GM08714 (cell line): ENCODE results near the gene RNF220.

ENCODE experiments used
- H3K4me3 ChIP-seq: fragments of 200-500 bp; sonication (Bioruptor generic); 2 replicates; pipeline ENCODE4 v1.5.1; 2014; ENCODE audit warnings: mild to moderate bottlenecking, low read length, inconsistent platforms
- ZNF274 ChIP-seq: IDR thresholded peaks from 2 replicates; pipeline ENCODE4 v1.6.1; 2012; ENCODE audit warnings: mild to moderate bottlenecking, low read depth, low read length

Gene RNF220

DNA sequence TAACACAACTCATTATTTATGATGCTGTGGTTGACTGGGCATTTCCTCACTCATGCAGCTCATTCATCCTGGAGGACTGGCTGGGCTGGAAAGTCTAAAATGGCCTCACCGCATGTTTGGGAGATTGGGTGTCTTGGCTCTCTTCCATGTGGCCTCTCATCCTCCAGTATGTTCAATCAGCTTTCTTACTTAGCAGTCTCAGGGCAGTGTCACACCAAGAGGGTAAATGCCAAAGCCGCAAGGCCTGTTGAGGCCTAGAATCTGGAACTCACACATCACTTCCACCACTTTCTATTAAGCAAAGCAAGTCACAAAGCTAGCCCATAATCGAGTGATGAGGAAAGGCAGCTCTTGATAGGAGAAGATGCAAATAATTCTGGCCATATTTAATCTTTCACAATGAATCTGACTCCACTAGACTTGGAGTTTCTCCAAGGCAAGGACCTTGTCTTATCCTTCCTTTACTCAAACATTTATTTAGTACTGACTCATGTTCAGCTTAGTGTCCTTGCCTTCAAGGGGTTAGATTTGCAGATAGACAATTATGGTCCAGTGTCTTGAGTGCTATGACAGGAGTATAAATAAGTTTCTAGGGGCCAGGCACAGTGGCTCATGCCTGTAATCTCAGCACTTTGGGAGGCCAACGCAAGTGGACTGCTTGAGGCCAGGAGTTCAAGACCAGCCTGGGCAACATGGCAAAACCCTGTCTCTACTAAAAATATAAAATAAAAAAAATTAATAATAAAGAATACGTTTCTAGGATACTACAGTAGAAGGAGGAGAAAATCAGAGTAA is 224.1 kb downstream of the RNF220 start:
- no peak for TF ChIP-seq ZNF274
- no peak overlapping the region for H3K4me3 ChIP-seq

DNA sequence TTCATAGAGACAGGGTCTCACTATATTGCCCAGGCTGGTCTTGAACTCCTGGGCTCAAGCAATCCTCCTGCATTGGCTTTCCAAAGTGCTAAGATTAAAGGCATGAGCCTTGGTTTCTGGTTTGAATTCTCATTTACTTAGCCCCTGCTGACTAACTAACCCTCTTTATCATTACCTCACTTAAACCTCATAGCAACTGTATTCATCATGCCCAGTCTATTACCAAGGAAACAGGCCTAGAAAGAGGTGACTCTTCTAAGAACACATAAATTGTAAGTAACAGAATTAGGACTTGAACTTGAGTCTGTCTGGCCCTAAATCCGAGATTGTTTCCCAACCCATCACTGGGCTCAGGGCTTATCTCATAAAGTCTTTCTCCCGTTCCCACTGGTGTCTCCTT is 225.1 kb downstream of the RNF220 start:
- no peak for TF ChIP-seq ZNF274
- no peak overlapping the region for H3K4me3 ChIP-seq

DNA sequence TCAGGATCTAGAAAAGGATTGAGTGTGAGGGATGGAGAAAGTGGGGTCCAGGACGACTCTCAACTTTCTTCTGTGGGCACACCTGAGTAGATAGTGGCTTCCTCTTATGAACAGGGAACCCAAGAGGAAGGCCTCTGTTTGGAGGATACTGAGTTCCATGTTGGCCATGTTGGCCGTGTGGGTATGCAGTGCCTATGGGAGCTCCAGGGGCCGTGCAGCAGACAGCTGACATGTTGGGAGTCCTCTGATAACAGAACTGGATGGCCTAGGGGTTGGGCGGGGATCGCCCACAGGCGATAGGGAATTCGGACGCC is 226.2 kb downstream of the RNF220 start:
- H3K4me3 ChIP-seq, result peak overlapping the region; percentile 68; the same call in 1 of the 2 replicates
- no peak for TF ChIP-seq ZNF274

DNA sequence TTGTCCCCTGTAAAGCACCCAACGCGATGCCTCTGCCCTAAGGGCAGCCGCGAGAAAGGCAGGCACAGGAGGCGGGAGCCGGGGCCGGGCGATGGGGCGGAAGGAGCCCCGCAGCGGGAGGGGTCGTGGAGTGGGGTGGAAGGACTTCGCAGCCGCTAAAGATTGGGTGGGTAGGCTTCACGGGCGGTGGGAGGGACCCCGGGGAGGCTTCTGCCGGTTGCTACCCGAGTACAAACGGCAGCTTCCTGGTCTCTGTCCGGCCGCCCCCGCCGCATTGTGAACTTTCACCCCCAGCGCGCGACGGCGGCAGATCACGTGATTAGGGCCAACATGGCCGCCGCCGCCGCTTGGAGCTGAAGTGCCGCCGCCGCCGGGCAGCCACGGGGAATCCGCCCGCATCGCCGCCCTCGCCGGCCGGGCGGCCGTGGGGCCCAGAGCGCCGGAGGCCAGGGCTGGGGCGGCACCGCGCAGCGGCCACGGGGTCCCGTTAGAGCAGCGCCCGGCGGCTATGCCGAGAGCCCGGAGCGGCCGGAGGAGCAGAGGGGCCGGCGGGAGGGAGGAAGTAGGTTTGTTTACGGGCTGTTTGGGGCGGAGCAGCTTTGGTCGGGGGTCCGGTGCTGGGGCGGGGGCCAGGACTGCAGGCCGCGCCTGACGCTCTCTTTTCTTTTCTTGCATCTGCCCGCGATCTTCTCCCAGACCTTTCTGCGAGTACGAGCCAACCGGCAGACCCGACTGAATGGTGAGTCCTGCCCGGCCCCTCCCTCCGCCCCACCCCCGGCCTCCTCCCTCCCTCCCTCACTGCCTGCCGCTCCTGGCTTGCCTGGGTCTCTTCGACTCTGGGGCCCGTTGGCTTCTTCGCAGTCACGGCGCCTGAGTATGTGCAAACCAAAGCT is 226.8 kb downstream of the RNF220 start:
- peak overlapping the region; percentile 68; the same call in 1 of the 2 replicates for H3K4me3 ChIP-seq
- no peak for TF ChIP-seq ZNF274

DNA sequence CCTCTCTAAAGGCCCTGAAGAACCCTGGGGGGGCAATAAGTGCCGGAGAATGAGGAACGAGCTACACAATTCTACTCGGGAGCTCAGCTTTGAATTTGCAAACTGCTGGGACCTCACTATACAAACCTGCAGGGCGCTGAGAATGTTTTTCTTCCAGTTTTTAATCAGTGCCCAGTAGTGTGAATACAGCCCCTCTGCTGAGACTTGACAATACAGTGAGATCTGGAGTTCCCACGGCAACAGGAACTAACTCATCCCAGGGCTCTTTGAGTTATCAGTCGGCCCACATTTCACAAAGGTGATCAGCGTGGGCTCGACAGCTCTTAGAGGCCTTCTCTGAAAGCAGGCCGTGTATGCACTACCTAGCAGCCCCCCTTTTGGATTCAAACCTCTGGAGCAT is 227.5 kb downstream of the RNF220 start:
- TF ChIP-seq ZNF274, result no peak
- H3K4me3 ChIP-seq, result peak overlapping the region; percentile 68; the same call in 1 of the 2 replicates

DNA sequence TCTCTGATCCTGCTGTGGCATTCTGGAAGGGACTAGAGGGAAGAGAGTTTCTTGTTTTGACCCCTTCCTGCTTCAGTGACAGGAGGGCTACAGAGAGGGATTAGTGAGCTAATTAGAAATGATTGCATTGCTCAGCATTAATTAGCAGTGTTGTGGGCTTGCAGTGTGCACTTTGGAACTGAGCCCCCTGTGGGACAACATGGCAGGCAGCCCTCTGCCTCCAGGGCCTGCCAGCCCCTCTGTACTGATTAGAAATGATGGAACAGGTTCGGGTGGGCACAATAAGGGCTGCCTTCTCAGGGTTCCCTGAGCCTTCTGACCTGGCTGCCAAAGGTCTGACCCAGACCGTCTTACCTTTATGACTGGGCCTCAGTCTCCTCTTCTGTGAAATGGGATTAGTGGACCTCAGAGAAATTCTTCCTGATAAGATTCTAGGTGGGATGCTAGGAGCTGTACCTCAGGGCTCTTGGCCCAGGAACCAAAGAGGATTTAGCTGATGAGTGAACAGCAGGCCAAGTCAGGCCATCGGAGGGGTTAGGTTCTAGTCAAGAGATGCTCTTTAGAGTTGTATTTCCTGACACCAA is 229.6 kb downstream of the RNF220 start:
- no peak for TF ChIP-seq ZNF274
- H3K4me3 ChIP-seq, result no peak overlapping the region

DNA sequence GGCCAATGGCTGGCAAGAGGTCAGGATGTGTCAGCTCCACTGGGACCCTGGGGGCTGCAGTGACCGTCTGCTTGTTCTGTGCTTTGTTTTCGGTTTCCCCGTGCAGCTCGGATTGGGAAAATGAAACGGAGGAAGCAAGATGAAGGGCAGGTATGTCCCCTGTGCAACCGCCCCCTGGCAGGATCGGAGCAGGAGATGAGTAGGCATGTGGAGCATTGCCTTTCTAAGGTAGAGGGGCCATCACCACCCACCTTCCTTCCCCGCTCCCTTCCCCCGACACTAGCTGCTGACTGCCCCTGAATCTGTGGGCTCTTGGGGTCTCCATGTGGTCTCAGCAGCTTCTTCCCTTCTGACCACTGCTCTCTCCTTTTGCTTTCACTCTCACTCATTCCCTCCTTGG is 230.4 kb downstream of the RNF220 start:
- TF ChIP-seq ZNF274, result no peak
- no peak overlapping the region for H3K4me3 ChIP-seq

DNA sequence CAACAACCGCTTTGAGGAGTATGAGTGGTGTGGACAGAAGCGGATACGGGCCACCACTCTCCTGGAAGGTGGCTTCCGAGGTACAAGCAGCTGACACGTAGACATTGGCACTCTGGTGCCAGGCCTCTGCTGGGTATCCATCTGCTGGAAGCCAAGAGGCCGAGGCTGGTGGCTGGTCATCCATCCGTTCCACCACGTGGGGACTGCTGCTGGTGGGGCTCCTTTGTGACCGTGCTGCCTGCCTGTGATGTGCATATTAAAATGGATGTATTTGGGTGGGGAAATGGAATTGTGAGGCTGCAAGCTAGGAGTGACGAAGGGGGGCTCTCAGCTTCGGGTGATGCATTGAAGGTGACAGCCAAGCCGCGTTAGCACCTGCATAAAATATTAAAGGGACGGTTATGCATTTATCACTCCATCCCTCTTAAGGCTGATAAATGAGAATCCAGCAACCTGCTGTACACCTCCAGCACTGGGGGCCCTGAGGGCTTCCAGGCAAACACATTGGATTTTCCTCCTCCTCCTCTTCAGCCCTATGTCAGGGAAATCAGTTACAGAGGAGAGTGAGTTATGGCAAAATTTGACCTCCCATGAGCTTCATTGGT is 231.1 kb downstream of the RNF220 start:
- TF ChIP-seq ZNF274, result no peak
- no peak overlapping the region for H3K4me3 ChIP-seq

DNA sequence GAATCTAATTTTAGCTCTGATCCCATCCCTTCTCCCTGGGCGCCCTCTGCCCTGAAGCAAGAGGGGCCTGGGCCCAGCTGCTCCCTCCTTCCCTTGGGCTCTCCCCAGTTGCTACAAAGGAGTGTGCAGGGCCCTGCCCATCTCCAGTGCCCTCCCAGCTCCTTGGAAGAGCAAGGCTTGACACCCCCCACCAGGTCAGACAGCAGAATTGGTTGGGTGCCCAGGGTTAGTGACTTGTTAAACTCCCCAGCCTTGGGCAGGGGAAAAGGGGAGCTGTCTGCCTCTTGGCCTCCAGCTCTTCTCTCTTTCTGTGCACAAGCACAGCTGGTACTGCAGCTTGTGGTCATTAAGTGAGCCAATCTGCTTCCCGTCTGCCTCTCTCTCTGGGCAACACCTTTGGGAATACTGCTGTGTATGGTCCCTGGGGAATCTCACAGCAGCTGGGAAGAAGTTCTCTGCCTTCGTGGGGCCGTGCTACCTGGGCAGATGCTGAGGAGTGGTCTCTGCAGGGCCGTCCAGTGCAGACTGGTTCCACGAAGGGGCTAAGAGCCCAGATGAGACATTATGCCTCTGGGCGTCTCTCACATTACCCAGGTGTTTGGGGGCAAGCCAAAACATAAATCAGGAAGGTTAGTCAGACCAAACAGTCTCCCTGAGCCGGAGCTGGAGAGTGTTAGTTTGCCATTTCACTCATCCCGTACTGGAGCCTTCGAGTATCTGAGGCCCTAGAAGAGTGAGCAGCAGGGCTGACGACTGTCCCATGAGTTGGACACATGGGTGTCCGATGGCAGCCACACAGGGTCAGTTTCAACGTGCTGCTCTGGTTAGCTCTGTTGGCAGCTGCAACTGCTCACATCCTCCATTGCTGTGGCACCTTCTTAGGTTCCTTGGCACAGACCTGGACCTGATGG is 231.9 kb downstream of the RNF220 start:
- no peak overlapping the region for H3K4me3 ChIP-seq
- TF ChIP-seq ZNF274, result no peak

DNA sequence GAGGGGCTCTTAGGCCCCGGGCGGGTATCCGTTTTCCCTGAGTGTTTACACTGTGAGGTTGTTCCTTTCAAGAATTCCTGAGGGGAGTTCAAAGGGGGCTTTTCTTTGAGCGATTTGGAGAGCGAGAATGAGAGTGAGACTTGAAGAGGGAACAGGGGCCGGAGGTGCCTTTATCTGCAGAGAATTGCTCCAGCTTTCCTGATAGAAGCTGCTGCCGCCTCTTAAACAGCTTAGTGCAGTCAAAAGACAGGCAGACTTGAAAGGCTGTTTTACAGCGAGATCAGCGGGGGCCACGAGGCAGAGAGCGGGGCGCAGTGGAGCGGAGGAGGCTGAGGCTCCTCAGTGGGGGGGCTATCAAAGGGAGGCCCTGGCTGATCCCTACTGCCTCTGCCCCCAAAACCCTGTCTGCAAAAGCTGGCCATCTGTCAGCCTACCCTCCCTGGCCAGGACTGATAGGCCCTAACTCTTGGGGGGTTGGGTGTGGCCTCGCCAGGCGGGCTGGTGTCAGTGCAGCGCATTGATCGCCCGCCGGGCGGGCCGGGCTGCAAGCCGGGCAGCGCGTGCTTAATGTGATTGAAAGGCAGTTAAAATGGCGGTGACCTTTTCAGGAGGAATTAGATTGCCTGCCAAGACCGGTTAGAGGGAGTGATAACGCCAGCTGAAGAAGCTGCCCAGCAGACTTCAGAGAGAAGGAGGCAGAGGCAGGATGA is 232.8 kb downstream of the RNF220 start:
- no peak overlapping the region for H3K4me3 ChIP-seq
- TF ChIP-seq ZNF274, result no peak

DNA sequence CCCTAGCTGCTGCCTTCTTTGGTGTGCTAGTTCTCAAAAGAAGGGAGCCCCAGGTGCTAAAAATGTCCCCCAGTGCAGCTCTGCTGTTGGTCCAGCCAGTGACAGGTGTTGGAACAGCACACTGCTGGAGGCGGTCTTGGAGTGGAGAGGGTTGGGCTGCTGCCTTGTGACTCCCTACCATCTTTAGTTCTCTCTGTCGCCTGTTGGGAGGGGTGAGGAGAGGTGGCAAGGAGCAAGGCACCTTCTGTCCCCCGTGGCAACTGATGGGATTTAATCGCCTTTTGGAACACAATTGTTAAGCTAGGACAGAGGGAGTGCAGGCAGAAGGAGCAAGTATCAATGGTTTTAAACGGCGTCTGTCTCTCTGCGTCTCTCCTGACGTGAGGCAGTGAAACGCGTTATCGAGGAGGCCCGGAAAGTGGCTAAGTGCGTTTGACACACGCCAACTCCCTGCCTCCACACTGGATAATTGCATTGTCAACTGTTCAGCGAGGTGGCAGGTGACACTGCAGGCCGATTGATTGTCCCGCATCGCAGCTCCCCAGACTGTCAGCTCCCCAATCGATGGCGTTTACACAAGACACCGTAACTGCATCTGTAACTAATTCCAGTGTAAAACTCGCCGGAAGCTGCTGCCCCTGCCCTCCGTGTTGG is 235.3 kb downstream of the RNF220 start:
- H3K4me3 ChIP-seq, result no peak overlapping the region
- TF ChIP-seq ZNF274, result no peak
